Measurements from ENCODE around the gene COA1.
A peak's percentile ranks its signal among the peaks of the same experiment; 100 is the strongest.
"Not testable (repeated sequence)": the region's sequence is repeated elsewhere in the genome, so short reads cannot be mapped to it uniquely, and the experiment has no call there.

The COA1 gene

GRCh38 chr7:43729214-43729923 lies at the start of gene COA1:
COA1 (minus strand) TSS chr7:43729523; CDS start chr7:43648614, 80,909 bp downstream.
- Histone ChIP-seq H3K27ac (peak within 1 kb of the TSS; percentile 89), H3K27me3 (ENCODE audit: insufficient read depth, low read depth, severe bottlenecking) (no peaks in the 10 kb centered on the region), H3K4me3 (ENCODE audit: low read depth, low read length) (peak within 1 kb of the TSS; percentile 97), H3K9me3 (ENCODE audit: severe bottlenecking) (no peaks in the 10 kb centered on the region), H3K36me3 (peaks cover 3% of the 10 kb centered on the region; the same call in 1 of the 2 replicates)
- DNase-seq = peak; percentile 87
- TF ChIP-seq CTCF (IDR thresholded peaks at IDR 0.05; ENCODE audit: low read depth, low read length) = no peak

- not testable (repeated sequence) for H3K36me3 ChIP-seq; DNase-seq; H3K9me3 ChIP-seq (ENCODE audit: severe bottlenecking); H3K27me3 ChIP-seq (ENCODE audit: insufficient read depth, low read depth, severe bottlenecking); H3K27ac ChIP-seq; H3K4me3 ChIP-seq (ENCODE audit: low read depth, low read length)
Observed at GRCh38 chr7:43778293-43779044, 49.1 kb upstream of the COA1 start.

- not testable (repeated sequence) for H3K4me3 ChIP-seq (ENCODE audit: low read depth, low read length); DNase-seq; H3K27me3 ChIP-seq (ENCODE audit: insufficient read depth, low read depth, severe bottlenecking); H3K27ac ChIP-seq; H3K9me3 ChIP-seq (ENCODE audit: severe bottlenecking)
- peaks cover 13% of the 10 kb centered on the region for H3K36me3 ChIP-seq
Observed at GRCh38 chr7:43775255-43775654, 45.9 kb upstream of the COA1 start.

GRCh38 chr7:43773268-43773667 lies 43.9 kb upstream of the COA1 start:
- H3K36me3 ChIP-seq; H3K4me3 ChIP-seq (ENCODE audit: low read depth, low read length); H3K27me3 ChIP-seq (ENCODE audit: insufficient read depth, low read depth, severe bottlenecking); DNase-seq; H3K9me3 ChIP-seq (ENCODE audit: severe bottlenecking); H3K27ac ChIP-seq: not testable (repeated sequence)

GRCh38 chr7:43771573-43771972 lies 42.2 kb upstream of the COA1 start:
- no peak overlapping the region for H3K4me3 ChIP-seq (ENCODE audit: low read depth, low read length)
- no peak for TF ChIP-seq CTCF (IDR thresholded peaks at IDR 0.05; ENCODE audit: low read depth, low read length)
- no peak overlapping the region for H3K27ac ChIP-seq
- H3K9me3 ChIP-seq (ENCODE audit: severe bottlenecking) = no peaks in the 10 kb centered on the region
- H3K36me3 ChIP-seq = peaks cover 9% of the 10 kb centered on the region; the same call in 1 of the 2 replicates
- no peaks in the 10 kb centered on the region for H3K27me3 ChIP-seq (ENCODE audit: insufficient read depth, low read depth, severe bottlenecking)
- no peak for DNase-seq

GRCh38 chr7:43771128-43771527 lies 41.8 kb upstream of the COA1 start:
- H3K4me3 ChIP-seq (ENCODE audit: low read depth, low read length) = no peak overlapping the region
- no peaks in the 10 kb centered on the region for H3K27me3 ChIP-seq (ENCODE audit: insufficient read depth, low read depth, severe bottlenecking)
- DNase-seq = no peak
- H3K27ac ChIP-seq = no peak overlapping the region
- peaks cover 9% of the 10 kb centered on the region; the same call in 1 of the 2 replicates for H3K36me3 ChIP-seq
- H3K9me3 ChIP-seq (ENCODE audit: severe bottlenecking) = no peaks in the 10 kb centered on the region
- TF ChIP-seq CTCF (IDR thresholded peaks at IDR 0.05; ENCODE audit: low read depth, low read length) = no peak

GRCh38 chr7:43769791-43770465 lies 40.6 kb upstream of the COA1 start:
- peaks cover 9% of the 10 kb centered on the region; the same call in 1 of the 2 replicates for H3K36me3 ChIP-seq
- no peaks in the 10 kb centered on the region for H3K27me3 ChIP-seq (ENCODE audit: insufficient read depth, low read depth, severe bottlenecking)
- no peak for DNase-seq
- TF ChIP-seq CTCF (IDR thresholded peaks at IDR 0.05; ENCODE audit: low read depth, low read length) = no peak
- H3K9me3 ChIP-seq (ENCODE audit: severe bottlenecking) = no peaks in the 10 kb centered on the region
- no peak overlapping the region for H3K27ac ChIP-seq
- no peak overlapping the region for H3K4me3 ChIP-seq (ENCODE audit: low read depth, low read length)
